Suppressor macrophage treated with lipopolysaccharide for 1 hour (primary cell): Measurements from ENCODE around the gene DEFB128.
"Not testable (repeated sequence)": the region's sequence is repeated elsewhere in the genome, so short reads cannot be mapped to it uniquely, and the experiment has no call there.

Experiments
- DNase-seq, 3 donors: peaks; one replicate each; pipeline ENCODE4 v3.0.0-alpha.2; 2020 to 2022

The DEFB128 gene

GRCh38 chr20:189611-190010, at the start of gene DEFB128:
Gene DEFB128 (minus strand): TSS chr20:189711. CDS start chr20:189623, 88 bp downstream.
- DNase-seq, result no peak

GRCh38 chr20:237929-238328, 48.4 kb upstream of the DEFB128 start:
- DNase-seq, result peak; percentile 63 to 91 (median 87)

- DNase-seq, result peak; percentile 92 to 94 (median 93)
Observed at GRCh38 chr20:237489-237888, 48.0 kb upstream of the DEFB128 start.

- DNase-seq, result peak in 1 of 3 donors; percentile 25
Observed at GRCh38 chr20:235891-236290, 46.4 kb upstream of the DEFB128 start.

GRCh38 chr20:227439-228105, 38.1 kb upstream of the DEFB128 start:
- peak; percentile 41 to 58 (median 49) for DNase-seq

- DNase-seq, result no peak
Observed at GRCh38 chr20:226958-227357, 37.4 kb upstream of the DEFB128 start, which contains the start of gene DEFB129. Gene DEFB129 (plus strand): TSS chr20:227258. CDS start chr20:227289, 31 bp downstream.

GRCh38 chr20:225879-226278, 36.4 kb upstream of the DEFB128 start:
- DNase-seq, result not testable (repeated sequence)

- DNase-seq, result no peak
Observed at GRCh38 chr20:221258-221830, 31.8 kb upstream of the DEFB128 start.

- peak in 1 of 3 donors; percentile 8 for DNase-seq
Observed at GRCh38 chr20:219290-220115, 30.0 kb upstream of the DEFB128 start.

GRCh38 chr20:217266-217665, 27.8 kb upstream of the DEFB128 start:
- no peak for DNase-seq

GRCh38 chr20:215796-216195, 26.3 kb upstream of the DEFB128 start:
- DNase-seq, result no peak

GRCh38 chr20:214383-214782, 24.9 kb upstream of the DEFB128 start:
- DNase-seq, result no peak

- no peak for DNase-seq
Observed at GRCh38 chr20:210809-211502, 21.4 kb upstream of the DEFB128 start.

- peak; percentile 56 to 81 (median 74) for DNase-seq
Observed at GRCh38 chr20:208942-209566, 19.5 kb upstream of the DEFB128 start.

- DNase-seq, result not testable (repeated sequence)
Observed at GRCh38 chr20:203630-204029, 14.1 kb upstream of the DEFB128 start.

- no peak for DNase-seq
Observed at GRCh38 chr20:199996-200395, 10.5 kb upstream of the DEFB128 start.

- no peak for DNase-seq
Observed at GRCh38 chr20:198225-198624, 8.7 kb upstream of the DEFB128 start.

GRCh38 chr20:187733-188132, 1.8 kb downstream of the DEFB128 start:
- DNase-seq, result no peak

- no peak for DNase-seq
Observed at GRCh38 chr20:184288-184687, 5.2 kb downstream of the DEFB128 start.

- no peak for DNase-seq
Observed at GRCh38 chr20:168876-169275, 20.6 kb downstream of the DEFB128 start.

- no peak for DNase-seq
Observed at GRCh38 chr20:164618-165017, 24.9 kb downstream of the DEFB128 start.

GRCh38 chr20:157154-157553, 32.4 kb downstream of the DEFB128 start, which contains the start of gene DEFB127:
Gene DEFB127 (plus strand): TSS chr20:157454. CDS start chr20:157545, 91 bp downstream.
- DNase-seq, result no peak
